Measurements from ENCODE around the gene ABO.
A peak's percentile ranks its signal among the peaks of the same experiment; 100 is the strongest.
"Not testable (repeated sequence)": the region's sequence is repeated elsewhere in the genome, so short reads cannot be mapped to it uniquely, and the experiment has no call there.

The ABO gene

GRCh38 chr9:133261753-133262120, 13.3 kb downstream of the ABO start:
- no peak for DNase-seq

- DNase-seq: no peak
Measured at GRCh38 chr9:133261103-133261752, 13.8 kb downstream of the ABO start.

GRCh38 chr9:133260334-133261102, 14.5 kb downstream of the ABO start:
- no peak for DNase-seq

GRCh38 chr9:133258061-133259015, 16.7 kb downstream of the ABO start:
- DNase-seq: no peak

- no peak for DNase-seq
Measured at GRCh38 chr9:133257465-133257956, 17.5 kb downstream of the ABO start.

GRCh38 chr9:133256686-133257091, 18.3 kb downstream of the ABO start:
- DNase-seq: peak; percentile 45

- no peak for DNase-seq
Measured at GRCh38 chr9:133256136-133256461, 18.9 kb downstream of the ABO start.

- no peak for DNase-seq
Measured at GRCh38 chr9:133255371-133256135, 19.4 kb downstream of the ABO start.

- DNase-seq: no peak
Measured at GRCh38 chr9:133254471-133254870, 20.5 kb downstream of the ABO start.

GRCh38 chr9:133253268-133253667, 21.7 kb downstream of the ABO start:
- no peak for DNase-seq

GRCh38 chr9:133252301-133253020, 22.5 kb downstream of the ABO start:
- no peak for DNase-seq

GRCh38 chr9:133251773-133252172, 23.2 kb downstream of the ABO start:
- DNase-seq: no peak

GRCh38 chr9:133251221-133251620, 23.8 kb downstream of the ABO start:
- DNase-seq: not testable (repeated sequence)

GRCh38 chr9:133250741-133251170, 24.2 kb downstream of the ABO start:
- no peak for DNase-seq

GRCh38 chr9:133249337-133249736, 25.7 kb downstream of the ABO start:
- DNase-seq: no peak

GRCh38 chr9:133248726-133249295, 26.2 kb downstream of the ABO start:
- DNase-seq: no peak

- DNase-seq: no peak
Measured at GRCh38 chr9:133247632-133248031, 27.4 kb downstream of the ABO start.

GRCh38 chr9:133246991-133247390, 28.0 kb downstream of the ABO start:
- DNase-seq: no peak

GRCh38 chr9:133246562-133246961, 28.4 kb downstream of the ABO start:
- no peak for DNase-seq

- DNase-seq: no peak
Measured at GRCh38 chr9:133242991-133243390, 32.0 kb downstream of the ABO start.

GRCh38 chr9:133242241-133242640, 32.8 kb downstream of the ABO start:
- no peak for DNase-seq
